ENCODE measurements around the gene HEYL.

HEYL gene

DNA sequence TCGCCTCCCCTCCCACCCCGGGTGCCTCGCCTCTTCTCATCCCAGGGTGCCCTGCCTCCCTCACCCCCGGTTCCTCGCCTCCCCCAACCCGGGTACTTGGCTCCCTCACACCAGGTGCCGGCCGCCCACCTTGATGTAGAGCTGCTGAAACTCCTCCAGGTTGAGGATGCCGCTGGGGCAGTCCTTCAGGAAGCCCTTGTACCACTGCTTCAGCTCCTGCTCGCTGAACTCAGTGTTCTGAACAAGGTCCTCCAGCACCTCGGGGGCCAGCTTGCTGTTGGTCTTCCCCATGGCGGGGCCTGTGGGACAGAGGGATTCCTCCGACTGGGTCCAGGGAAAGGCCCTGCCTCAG is 44.8 kb upstream of the HEYL start:
- H3K27me3 ChIP-seq (ENCODE audit: control insufficient read depth, insufficient read depth, low read length): no peaks in the 10 kb centered on the region
- no peak overlapping the region for H3K27ac ChIP-seq
- no peak overlapping the region for H2AFZ ChIP-seq
- no peaks in the 10 kb centered on the region for H3K79me2 ChIP-seq
- TF ChIP-seq, protein P1, sequence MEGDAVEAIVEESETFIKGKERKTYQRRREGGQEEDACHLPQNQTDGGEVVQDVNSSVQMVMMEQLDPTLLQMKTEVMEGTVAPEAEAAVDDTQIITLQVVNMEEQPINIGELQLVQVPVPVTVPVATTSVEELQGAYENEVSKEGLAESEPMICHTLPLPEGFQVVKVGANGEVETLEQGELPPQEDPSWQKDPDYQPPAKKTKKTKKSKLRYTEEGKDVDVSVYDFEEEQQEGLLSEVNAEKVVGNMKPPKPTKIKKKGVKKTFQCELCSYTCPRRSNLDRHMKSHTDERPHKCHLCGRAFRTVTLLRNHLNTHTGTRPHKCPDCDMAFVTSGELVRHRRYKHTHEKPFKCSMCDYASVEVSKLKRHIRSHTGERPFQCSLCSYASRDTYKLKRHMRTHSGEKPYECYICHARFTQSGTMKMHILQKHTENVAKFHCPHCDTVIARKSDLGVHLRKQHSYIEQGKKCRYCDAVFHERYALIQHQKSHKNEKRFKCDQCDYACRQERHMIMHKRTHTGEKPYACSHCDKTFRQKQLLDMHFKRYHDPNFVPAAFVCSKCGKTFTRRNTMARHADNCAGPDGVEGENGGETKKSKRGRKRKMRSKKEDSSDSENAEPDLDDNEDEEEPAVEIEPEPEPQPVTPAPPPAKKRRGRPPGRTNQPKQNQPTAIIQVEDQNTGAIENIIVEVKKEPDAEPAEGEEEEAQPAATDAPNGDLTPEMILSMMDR (IDR thresholded peaks at IDR 0.05): no peak
- no peaks in the 10 kb centered on the region for H3K9me3 ChIP-seq (ENCODE audit: control insufficient read depth, low read length)
- no peaks in the 10 kb centered on the region for H3K4me1 ChIP-seq
- no peak overlapping the region for H3K4me2 ChIP-seq (ENCODE audit: low read length)
- H3K36me3 ChIP-seq (ENCODE audit: control insufficient read depth, insufficient read depth, low read length): no peaks in the 10 kb centered on the region
- no peak overlapping the region for H3K4me3 ChIP-seq (ENCODE audit: low read depth, low read length)
- no peak overlapping the region for H3K9ac ChIP-seq

DNA sequence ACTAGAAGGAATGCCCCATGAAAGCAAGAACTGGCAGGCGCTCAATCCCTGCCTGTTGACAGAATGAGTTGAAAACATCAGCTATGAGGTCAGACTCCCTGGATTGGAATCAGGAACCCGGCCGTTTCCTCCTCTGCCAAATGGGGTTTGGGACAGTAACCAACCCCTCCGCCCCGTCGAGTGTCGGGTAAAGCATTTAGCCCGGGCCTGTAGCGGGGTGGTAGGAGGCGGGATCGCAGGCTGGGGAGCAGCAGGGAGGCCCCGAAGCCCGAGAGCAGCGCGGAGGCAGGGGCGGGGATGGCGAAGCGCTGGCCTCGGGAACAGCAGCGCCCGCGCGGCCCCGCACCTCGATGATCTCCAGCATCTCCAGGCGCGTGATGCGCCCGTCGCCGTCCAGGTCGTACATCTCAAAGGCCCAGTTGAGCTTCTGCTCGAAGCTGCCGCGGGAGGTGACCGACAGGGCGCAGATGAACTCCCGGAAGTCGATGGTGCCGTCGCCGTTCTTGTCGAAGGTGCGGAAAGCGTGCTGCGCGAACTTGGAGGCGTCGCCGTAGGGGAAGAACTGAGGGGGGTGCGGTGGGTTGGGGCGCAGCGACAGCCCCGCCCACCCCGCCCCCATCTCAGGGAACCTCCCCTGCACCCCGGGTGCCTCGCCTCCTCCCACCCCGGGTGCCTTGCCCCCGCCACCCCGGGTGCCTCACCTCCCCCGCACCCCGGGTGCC is 44.3 kb upstream of the HEYL start:
- Histone ChIP-seq H3K9me3 (ENCODE audit: control insufficient read depth, low read length) (no peaks in the 10 kb centered on the region), H3K4me2 (ENCODE audit: low read length) (no peak overlapping the region), H3K27ac (no peak overlapping the region), H3K9ac (no peak overlapping the region), H3K27me3 (ENCODE audit: control insufficient read depth, insufficient read depth, low read length) (no peaks in the 10 kb centered on the region), H3K4me3 (ENCODE audit: low read depth, low read length) (no peak overlapping the region), H3K36me3 (ENCODE audit: control insufficient read depth, insufficient read depth, low read length) (no peaks in the 10 kb centered on the region), H3K79me2 (no peaks in the 10 kb centered on the region), H3K4me1 (no peaks in the 10 kb centered on the region), H2AFZ (no peak overlapping the region)
- TF ChIP-seq, protein P1 (IDR thresholded peaks at IDR 0.05): no peak

DNA sequence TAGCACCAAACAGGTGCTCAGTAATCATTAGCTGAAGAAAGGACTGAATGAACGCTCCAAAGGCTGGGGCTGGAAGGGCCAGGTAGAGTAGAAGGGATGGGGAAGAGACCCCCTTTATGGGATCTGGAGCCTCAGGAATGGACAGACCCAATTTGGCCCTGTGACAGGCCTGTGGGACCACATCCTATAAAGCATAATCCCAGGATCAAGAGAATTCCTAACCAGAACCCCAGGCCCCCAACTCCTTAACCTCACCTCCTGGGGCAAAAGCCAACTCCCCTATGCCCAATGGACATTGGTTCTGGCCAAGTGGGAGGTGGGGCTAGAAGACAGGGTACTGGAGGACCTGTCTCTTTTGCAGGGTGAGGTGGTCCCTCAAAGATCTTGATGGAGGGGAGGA is 42.6 kb upstream of the HEYL start:
- TF ChIP-seq, protein P1 (IDR thresholded peaks at IDR 0.05): no peak
- no peaks in the 10 kb centered on the region for H3K27me3 ChIP-seq (ENCODE audit: control insufficient read depth, insufficient read depth, low read length)

DNA sequence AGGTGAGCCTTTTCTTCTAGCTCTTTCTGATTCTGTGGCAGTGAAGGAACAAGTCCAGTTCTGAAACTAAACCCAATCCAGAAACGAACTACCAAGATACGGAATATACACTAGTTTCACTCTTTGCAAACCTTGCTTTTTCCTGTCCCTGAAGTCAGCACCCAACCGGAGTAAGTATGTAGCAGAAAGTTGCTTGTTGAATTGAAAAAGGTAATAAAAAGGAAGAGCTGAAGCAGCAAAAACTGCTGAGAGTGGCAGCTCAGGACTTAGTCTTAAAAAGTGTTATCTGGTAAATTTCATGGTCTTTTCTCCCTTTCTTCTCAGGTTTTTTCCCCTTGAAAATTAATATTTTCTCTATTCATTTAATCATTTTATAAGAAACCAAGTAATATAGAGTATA is 41.9 kb upstream of the HEYL start:
- no peaks in the 10 kb centered on the region for H3K4me1 ChIP-seq
- no peak overlapping the region for H3K4me3 ChIP-seq (ENCODE audit: low read depth, low read length)
- TF ChIP-seq, protein P1 (IDR thresholded peaks at IDR 0.05): no peak
- no peak overlapping the region for H3K4me2 ChIP-seq (ENCODE audit: low read length)
- H3K79me2 ChIP-seq: no peaks in the 10 kb centered on the region
- H2AFZ ChIP-seq: no peak overlapping the region
- no peaks in the 10 kb centered on the region for H3K9me3 ChIP-seq (ENCODE audit: control insufficient read depth, low read length)
- H3K27ac ChIP-seq: no peak overlapping the region
- no peaks in the 10 kb centered on the region for H3K36me3 ChIP-seq (ENCODE audit: control insufficient read depth, insufficient read depth, low read length)
- no peaks in the 10 kb centered on the region for H3K27me3 ChIP-seq (ENCODE audit: control insufficient read depth, insufficient read depth, low read length)
- H3K9ac ChIP-seq: no peak overlapping the region

More for the DNA sequence above, 42.6 kb upstream of the HEYL start:
- Histone ChIP-seq H3K9me3 (ENCODE audit: control insufficient read depth, low read length) (no peaks in the 10 kb centered on the region), H3K4me2 (ENCODE audit: low read length) (no peak overlapping the region), H3K36me3 (ENCODE audit: control insufficient read depth, insufficient read depth, low read length) (no peaks in the 10 kb centered on the region), H2AFZ (no peak overlapping the region), H3K27ac (no peak overlapping the region), H3K4me3 (ENCODE audit: low read depth, low read length) (no peak overlapping the region), H3K4me1 (no peaks in the 10 kb centered on the region), H3K79me2 (no peaks in the 10 kb centered on the region), H3K9ac (no peak overlapping the region)

DNA sequence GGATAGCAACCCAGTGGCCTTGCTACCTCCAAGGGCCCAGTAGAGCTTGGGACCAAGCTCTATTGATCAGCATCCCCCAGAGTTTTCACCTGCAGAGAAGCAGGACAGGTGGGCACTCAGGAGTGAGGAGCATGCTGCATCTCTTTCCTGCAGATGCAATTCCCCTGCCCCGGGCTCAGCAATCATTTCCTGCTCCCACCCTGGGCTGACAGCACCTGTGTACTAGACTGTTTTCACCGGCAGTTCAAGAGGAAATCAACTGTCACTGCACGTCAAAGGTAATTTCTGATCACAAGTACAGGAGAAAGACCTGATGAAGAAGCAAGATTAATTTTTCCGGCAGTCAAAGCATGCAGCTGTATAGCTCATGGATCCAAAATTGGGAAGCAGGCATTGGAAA is 41.3 kb upstream of the HEYL start:
- H2AFZ ChIP-seq: no peak overlapping the region
- no peaks in the 10 kb centered on the region for H3K36me3 ChIP-seq (ENCODE audit: control insufficient read depth, insufficient read depth, low read length)
- no peaks in the 10 kb centered on the region for H3K27me3 ChIP-seq (ENCODE audit: control insufficient read depth, insufficient read depth, low read length)
- no peak overlapping the region for H3K27ac ChIP-seq
- H3K4me3 ChIP-seq (ENCODE audit: low read depth, low read length): no peak overlapping the region
- no peak overlapping the region for H3K9ac ChIP-seq
- no peak overlapping the region for H3K4me2 ChIP-seq (ENCODE audit: low read length)
- no peaks in the 10 kb centered on the region for H3K79me2 ChIP-seq
- no peaks in the 10 kb centered on the region for H3K4me1 ChIP-seq
- TF ChIP-seq, protein P1 (IDR thresholded peaks at IDR 0.05): no peak
- no peaks in the 10 kb centered on the region for H3K9me3 ChIP-seq (ENCODE audit: control insufficient read depth, low read length)
